Chondrocyte (in vitro differentiated cells): ENCODE results near the gene UNG. TPM values are rescaled to one million over a fixed set of nuclear protein-coding genes. Genes with fewer than 3 reads are reported as not detected.
A peak's percentile ranks its signal among the peaks of the same experiment; 100 is the strongest.

ENCODE experiments used
- DNase-seq: peaks from one replicate; pipeline ENCODE4 v3.0.0; 2021; ENCODE audit warnings: mixed read lengths, low spot score
- H3K27ac Mint-ChIP-seq: one replicate; pipeline ENCODE4 v1.8.0; 2021; ENCODE audit warnings: mild to moderate bottlenecking, moderate library complexity, mixed read lengths; ENCODE audit not compliant: unreplicated experiment
- H3K27me3 Mint-ChIP-seq: 2 replicates; pipeline ENCODE4 v1.8.0; 2021; ENCODE audit warnings: low read depth, mixed read lengths
- H3K36me3 Mint-ChIP-seq: 2 replicates; pipeline ENCODE4 v1.8.0; 2021; ENCODE audit warnings: low read depth, mixed read lengths
- H3K4me1 Mint-ChIP-seq: 2 replicates; pipeline ENCODE4 v1.8.0; 2021; ENCODE audit warnings: low read depth, mild to moderate bottlenecking, mixed read lengths
- H3K4me3 Mint-ChIP-seq: one replicate; pipeline ENCODE4 v1.8.0; 2021; ENCODE audit warnings: mild to moderate bottlenecking, moderate library complexity, mixed read lengths; ENCODE audit not compliant: unreplicated experiment
- H3K9me3 Mint-ChIP-seq: 2 replicates; pipeline ENCODE4 v1.8.0; 2021; ENCODE audit warnings: low read depth, mixed read lengths
- CTCF ChIP-seq: fragments of 200-600 bp; sonication (generic); IDR thresholded peaks from 2 replicates; pipeline ENCODE4 v1.5.0; 2021; ENCODE audit warnings: antibody characterized with exemption, mild to moderate bottlenecking, moderate library complexity
- total RNA-seq: library from RNA; stranded (reverse); gene quantifications from 3 replicates; pipeline ENCODE4 v1.2.1, GENCODE V29; 2021

The UNG gene
- total RNA-seq, 1 donor from 2014 or later, result 13.6 TPM

GRCh38 chr12:109130297-109131153 lies 33.1 kb downstream of the UNG start:
- Mint-ChIP-seq H3K4me1 (no peaks in the 10 kb centered on the region), H3K4me3 (no peak overlapping the region), H3K27me3 (peaks cover 12% of the 10 kb centered on the region), H3K27ac (no peak overlapping the region), H3K9me3 (peaks cover 7% of the 10 kb centered on the region), H3K36me3 (peaks cover 1% of the 10 kb centered on the region)
- no peak for DNase-seq
- TF ChIP-seq CTCF, result no peak

GRCh38 chr12:109131154-109132050 lies 34.0 kb downstream of the UNG start:
- Mint-ChIP-seq H3K4me1 (no peaks in the 10 kb centered on the region), H3K4me3 (no peak overlapping the region), H3K27me3 (peaks cover 12% of the 10 kb centered on the region), H3K27ac (no peak overlapping the region), H3K9me3 (peaks cover 12% of the 10 kb centered on the region), H3K36me3 (peaks cover 2% of the 10 kb centered on the region)
- DNase-seq, result no peak
- no peak for TF ChIP-seq CTCF

DNA sequence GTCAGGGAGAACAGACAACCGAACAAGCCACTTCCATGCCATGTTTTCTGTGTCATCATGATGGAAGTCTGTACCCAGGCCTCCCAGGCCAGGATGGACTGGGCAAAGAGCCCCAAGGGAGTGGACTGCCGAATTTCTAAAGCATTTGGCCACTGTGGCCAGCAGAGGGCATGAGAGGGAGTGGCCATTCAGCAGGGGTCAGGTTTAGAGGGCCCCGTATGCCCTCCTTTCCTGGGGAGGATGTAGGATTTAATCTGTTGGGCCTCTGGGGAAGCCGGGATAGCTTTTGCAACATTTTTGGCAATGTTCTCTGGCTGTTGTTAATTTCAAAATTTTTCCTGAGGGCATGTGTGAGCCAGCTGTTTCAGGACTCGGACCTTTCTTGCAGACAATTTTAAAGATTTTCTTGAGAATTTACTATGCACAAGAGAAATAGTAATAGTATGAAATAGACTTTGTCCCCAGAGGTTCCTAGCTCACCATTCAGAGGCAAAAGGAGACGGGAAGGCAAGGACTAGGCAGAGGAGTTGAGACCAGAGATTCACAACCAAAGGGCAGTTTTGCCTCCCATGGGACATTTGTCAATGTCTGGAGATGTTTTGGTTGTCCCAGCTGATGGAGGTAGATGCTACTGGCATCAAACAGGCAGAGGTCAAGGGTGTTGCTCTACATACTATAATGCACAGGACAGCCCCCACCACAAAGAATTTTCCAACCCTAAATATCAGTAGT lies 37.0 kb downstream of the UNG start:
- Mint-ChIP-seq H3K4me1 (no peaks in the 10 kb centered on the region), H3K27ac (no peak overlapping the region), H3K27me3 (peaks cover 12% of the 10 kb centered on the region), H3K9me3 (peaks cover 16% of the 10 kb centered on the region), H3K36me3 (peaks cover 4% of the 10 kb centered on the region), H3K4me3 (no peak overlapping the region)
- peak; percentile 76 for TF ChIP-seq CTCF
- DNase-seq, result no peak

- H3K9me3 Mint-ChIP-seq, result peaks cover 16% of the 10 kb centered on the region
- H3K27me3 Mint-ChIP-seq, result peaks cover 8% of the 10 kb centered on the region
- TF ChIP-seq CTCF, result no peak
- H3K36me3 Mint-ChIP-seq, result peaks cover 4% of the 10 kb centered on the region
- no peak for DNase-seq
- no peak overlapping the region for H3K4me3 Mint-ChIP-seq
- H3K4me1 Mint-ChIP-seq, result no peaks in the 10 kb centered on the region
- H3K27ac Mint-ChIP-seq, result no peak overlapping the region
These were observed 39.7 kb downstream of the UNG start for GRCh38 chr12:109137055-109137454.

DNA sequence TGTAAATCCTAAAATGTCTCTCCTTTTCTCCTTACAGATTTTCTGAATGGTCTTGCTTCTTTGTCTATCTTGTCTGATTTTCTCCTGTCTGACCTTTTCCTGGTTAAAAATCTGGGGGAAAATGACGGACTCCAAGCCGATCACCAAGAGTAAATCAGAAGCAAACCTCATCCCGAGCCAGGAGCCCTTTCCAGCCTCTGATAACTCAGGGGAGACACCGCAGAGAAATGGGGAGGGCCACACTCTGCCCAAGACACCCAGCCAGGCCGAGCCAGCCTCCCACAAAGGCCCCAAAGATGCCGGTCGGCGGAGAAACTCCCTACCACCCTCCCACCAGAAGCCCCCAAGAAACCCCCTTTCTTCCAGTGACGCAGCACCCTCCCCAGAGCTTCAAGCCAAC lies 42.0 kb downstream of the UNG start:
- no peak overlapping the region for H3K4me3 Mint-ChIP-seq
- peaks cover 6% of the 10 kb centered on the region for H3K27me3 Mint-ChIP-seq
- DNase-seq, result no peak
- no peaks in the 10 kb centered on the region for H3K4me1 Mint-ChIP-seq
- H3K9me3 Mint-ChIP-seq, result peaks cover 16% of the 10 kb centered on the region
- peaks cover 4% of the 10 kb centered on the region for H3K36me3 Mint-ChIP-seq
- no peak for TF ChIP-seq CTCF
- H3K27ac Mint-ChIP-seq, result no peak overlapping the region
